Measurements from ENCODE around the gene AVPR1B. TPM values are rescaled to one million over a fixed set of nuclear protein-coding genes. Genes with fewer than 3 reads are reported as not detected.

AVPR1B gene
- total RNA-seq, 4 donors from 2014 or later = 0.18 to 0.62 TPM; not detected in 2

- no peaks in the 10 kb centered on the region for H3K9me3 ChIP-seq
- no peaks in the 10 kb centered on the region for H3K27me3 ChIP-seq
- H3K4me1 ChIP-seq = no peaks in the 10 kb centered on the region
- H3K4me3 ChIP-seq = no peak overlapping the region
- intact Hi-C loops (cut with DNase I; ENCODE audit: low total_unique reads) = loop anchor here (10.0 kb wide), 2 partner anchors 118 to 308 kb away; no protein-coding TSS in a partner anchor
- H3K36me3 ChIP-seq = no peaks in the 10 kb centered on the region
- no peak for TF ChIP-seq POLR2A (IDR thresholded peaks at IDR 0.05)
- no peak overlapping the region for H3K27ac ChIP-seq
- no peak for DNase-seq
Measured at GRCh38 chr1:206102292-206102936, 14.8 kb downstream of the AVPR1B start.

- Histone ChIP-seq H3K9me3 (no peaks in the 10 kb centered on the region), H3K27me3 (no peaks in the 10 kb centered on the region), H3K27ac (no peak overlapping the region), H3K4me3 (no peak overlapping the region), H3K36me3 (no peaks in the 10 kb centered on the region), H3K4me1 (no peaks in the 10 kb centered on the region)
- no peak for DNase-seq
- TF ChIP-seq CTCF (IDR thresholded peaks at IDR 0.05) (no peak), POLR2A (IDR thresholded peaks at IDR 0.05) (no peak)
- intact Hi-C loops (cut with DNase I; ENCODE audit: low total_unique reads) = loop anchor here (10.0 kb wide), 2 partner anchors 117 to 307 kb away; no protein-coding TSS in a partner anchor
Measured at GRCh38 chr1:206101351-206102045, 15.7 kb downstream of the AVPR1B start.

GRCh38 chr1:206100226-206100815, 16.9 kb downstream of the AVPR1B start:
- intact Hi-C loops (cut with DNase I; ENCODE audit: low total_unique reads) = loop anchor here (10.0 kb wide), 2 partner anchors 116 to 306 kb away; no protein-coding TSS in a partner anchor

GRCh38 chr1:206098242-206098919, 18.8 kb downstream of the AVPR1B start:
- intact Hi-C loops (cut with DNase I; ENCODE audit: low total_unique reads) = no loop called here
- DNase-seq = no peak
- no peak for TF ChIP-seq POLR2A (IDR thresholded peaks at IDR 0.05)
- no peak for TF ChIP-seq CTCF (IDR thresholded peaks at IDR 0.05)
- Histone ChIP-seq H3K27me3 (no peaks in the 10 kb centered on the region), H3K27ac (no peak overlapping the region), H3K9me3 (no peaks in the 10 kb centered on the region), H3K4me1 (no peaks in the 10 kb centered on the region), H3K36me3 (no peaks in the 10 kb centered on the region), H3K4me3 (no peak overlapping the region)

More at GRCh38 chr1:206100226-206100815, 16.9 kb downstream of the AVPR1B start:
- H3K27me3 ChIP-seq = no peaks in the 10 kb centered on the region
- TF ChIP-seq CTCF (IDR thresholded peaks at IDR 0.05) (no peak), POLR2A (IDR thresholded peaks at IDR 0.05) (no peak)
- no peaks in the 10 kb centered on the region for H3K4me1 ChIP-seq
- no peaks in the 10 kb centered on the region for H3K9me3 ChIP-seq
- no peak for DNase-seq
- no peak overlapping the region for H3K27ac ChIP-seq
- H3K4me3 ChIP-seq = no peak overlapping the region
- no peaks in the 10 kb centered on the region for H3K36me3 ChIP-seq

- TF ChIP-seq POLR2A (IDR thresholded peaks at IDR 0.05) = no peak
- no peak for TF ChIP-seq CTCF (IDR thresholded peaks at IDR 0.05)
- Histone ChIP-seq H3K36me3 (no peaks in the 10 kb centered on the region), H3K9me3 (no peaks in the 10 kb centered on the region), H3K4me3 (no peak overlapping the region), H3K27ac (no peak overlapping the region), H3K27me3 (no peaks in the 10 kb centered on the region), H3K4me1 (no peaks in the 10 kb centered on the region)
- no peak for DNase-seq
- intact Hi-C loops (cut with DNase I; ENCODE audit: low total_unique reads) = no loop called here
Measured at GRCh38 chr1:206097381-206097780, 19.8 kb downstream of the AVPR1B start.

Measured in uterus (tissue), 4 donors.